Stimulated activated CD8-positive, alpha-beta memory T cell treated with anti-CD3 and anti-CD28 coated beads, Interleukin-15, amount 100 ng/mL, for 24 hours (primary cell): Measurements from ENCODE around the gene IFT88.

Source experiments
- DNase-seq: peaks from one replicate; pipeline ENCODE4 v3.0.0-alpha.2; 2020; ENCODE audit warnings: low read depth

The IFT88 gene

DNA sequence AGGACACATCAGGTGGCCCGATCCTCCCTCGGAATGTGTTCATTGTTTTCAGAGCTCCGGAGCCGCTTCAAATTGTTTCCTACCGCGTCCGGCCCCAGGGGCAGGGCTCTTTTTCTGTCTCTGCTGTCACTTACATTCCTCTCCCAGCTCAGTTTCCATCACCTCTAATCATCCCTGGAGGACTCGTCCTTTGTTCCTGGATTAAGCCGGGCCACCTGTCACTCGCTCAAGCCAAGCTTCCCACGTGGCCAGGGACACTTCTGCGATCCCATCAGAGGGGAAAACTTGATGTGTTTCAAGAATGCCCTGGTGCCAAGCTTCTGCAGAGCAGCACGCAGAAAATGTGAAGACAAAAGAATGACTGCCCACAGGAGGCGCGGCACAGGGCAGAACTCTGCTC, 150.0 kb downstream of the IFT88 start:
- DNase-seq = no peak

DNA sequence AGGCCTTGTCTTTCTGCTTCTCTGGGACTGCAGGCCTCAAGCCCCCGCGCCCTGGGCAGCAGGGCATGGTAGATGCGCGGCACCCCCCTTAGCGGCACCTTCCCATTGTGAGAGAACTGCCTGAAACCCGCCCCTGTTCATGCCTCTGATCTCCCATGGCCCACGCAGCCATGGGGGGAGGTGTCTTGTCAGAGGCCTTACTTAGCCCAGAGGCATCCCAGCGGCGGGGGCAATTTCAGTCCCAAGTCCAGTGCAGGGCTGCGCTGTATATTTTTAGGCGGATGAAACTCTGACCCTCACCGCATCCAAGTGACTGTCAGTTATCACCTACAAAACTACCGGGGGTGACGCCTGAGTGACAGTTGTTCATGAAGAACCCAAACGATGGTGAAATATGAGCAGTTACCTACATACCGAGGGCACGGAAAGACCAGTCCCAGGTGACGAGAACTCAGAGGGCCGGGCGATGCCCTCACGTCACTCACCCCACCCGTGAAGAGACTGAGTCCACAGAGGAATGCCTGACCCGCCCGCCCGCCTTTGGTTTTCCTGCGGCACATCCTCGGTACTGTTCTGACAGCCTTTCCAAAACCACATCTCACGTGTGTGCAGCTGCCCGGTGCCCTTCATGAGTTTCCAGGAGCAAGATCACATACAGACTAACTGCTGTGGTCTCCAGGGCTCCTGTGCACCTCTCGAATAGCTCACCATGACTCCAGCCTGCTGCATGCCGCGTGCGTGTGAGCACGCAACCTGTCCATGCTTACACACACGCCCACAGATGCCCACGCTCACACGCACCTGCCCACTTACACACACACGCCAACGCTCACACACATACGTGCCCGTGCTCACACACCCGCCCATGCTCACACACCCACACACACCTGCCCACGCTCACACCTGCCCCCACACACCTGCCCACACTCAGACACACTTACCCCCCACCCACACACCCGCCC, 150.9 kb downstream of the IFT88 start:
- DNase-seq = no peak

DNA sequence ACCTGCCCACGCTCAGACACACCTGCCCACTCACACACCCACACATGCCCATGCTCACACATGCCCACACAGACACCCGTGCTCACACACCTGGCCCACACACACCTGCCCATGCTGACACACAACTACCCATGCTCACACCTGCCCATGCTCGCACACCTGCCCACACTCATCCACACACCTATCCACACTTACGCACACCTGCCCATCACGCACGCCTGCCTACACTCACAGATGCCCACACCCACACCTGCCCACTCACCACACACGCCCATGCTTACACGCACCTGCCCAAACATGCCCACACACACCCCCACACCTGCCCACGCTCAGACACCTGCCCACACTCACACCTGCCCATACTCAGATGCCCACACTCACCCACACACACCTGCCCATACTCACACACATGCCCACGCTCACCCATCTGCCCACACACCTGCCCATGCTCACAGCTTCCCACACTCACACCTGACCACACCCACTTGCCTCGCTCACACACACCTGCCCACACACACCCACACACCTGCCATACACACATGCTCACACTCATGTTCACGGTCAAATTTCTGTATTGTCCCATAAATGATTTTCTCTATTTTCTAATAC, 152.1 kb downstream of the IFT88 start:
- no peak for DNase-seq

DNA sequence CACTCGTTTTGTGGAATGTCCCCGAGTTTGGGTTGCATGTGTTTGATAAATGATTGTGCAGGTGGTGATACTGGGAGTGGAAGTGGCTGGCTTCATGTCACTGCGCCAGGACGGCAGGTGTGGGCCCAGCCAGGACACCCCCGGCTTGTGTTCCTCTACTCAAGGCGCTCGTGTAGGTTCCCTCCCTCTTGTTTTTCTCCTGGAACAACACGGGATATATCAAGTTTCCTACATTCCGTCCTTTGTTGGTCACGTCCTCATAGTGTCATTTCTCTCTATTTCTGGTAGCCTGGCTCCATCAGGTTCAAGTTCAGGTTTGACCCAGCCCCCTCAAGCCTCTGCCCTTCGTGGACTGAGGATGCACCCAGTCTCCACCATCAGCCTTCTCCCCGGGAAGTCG, 152.8 kb downstream of the IFT88 start:
- no peak for DNase-seq

DNA sequence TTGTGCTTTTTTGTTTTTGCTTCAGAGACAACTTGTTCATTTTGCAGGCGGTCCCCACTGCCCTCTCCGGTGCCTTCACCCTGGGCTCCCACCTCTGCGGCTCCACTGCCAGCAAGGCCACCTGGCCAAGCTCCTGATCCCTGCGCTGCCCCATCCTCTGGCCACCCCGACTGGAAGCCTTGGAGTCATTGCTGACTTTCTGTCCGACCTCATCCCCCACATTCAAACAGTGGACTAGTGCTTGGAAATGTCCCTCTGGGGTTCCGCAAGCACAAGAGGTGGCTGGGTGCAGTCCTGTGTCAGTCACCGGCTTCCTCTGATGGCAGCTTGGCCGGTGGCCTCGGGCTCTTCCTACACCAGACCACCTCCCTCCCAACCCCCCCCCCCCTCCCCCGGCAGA, 153.5 kb downstream of the IFT88 start:
- DNase-seq = no peak

DNA sequence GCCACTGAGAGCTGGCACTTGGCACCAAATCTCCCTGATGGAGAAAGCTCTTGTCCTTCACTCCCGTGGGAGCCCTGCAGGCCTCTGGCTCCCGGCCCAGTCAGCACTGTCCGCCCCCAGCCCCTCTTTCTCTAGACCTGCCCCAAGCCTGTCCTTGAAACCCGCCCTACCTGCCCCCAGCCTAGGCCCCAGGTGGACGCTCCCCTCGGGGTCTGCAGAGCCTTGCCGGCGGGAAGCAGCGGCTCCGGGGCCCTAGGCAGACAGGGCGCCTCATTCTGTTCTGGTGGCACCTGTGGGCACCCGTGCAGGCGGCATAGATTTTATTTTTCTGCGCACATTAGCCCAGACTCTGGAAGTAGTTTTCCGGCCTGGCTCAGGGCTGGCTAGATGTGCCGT, 154.1 kb downstream of the IFT88 start:
- DNase-seq = no peak

DNA sequence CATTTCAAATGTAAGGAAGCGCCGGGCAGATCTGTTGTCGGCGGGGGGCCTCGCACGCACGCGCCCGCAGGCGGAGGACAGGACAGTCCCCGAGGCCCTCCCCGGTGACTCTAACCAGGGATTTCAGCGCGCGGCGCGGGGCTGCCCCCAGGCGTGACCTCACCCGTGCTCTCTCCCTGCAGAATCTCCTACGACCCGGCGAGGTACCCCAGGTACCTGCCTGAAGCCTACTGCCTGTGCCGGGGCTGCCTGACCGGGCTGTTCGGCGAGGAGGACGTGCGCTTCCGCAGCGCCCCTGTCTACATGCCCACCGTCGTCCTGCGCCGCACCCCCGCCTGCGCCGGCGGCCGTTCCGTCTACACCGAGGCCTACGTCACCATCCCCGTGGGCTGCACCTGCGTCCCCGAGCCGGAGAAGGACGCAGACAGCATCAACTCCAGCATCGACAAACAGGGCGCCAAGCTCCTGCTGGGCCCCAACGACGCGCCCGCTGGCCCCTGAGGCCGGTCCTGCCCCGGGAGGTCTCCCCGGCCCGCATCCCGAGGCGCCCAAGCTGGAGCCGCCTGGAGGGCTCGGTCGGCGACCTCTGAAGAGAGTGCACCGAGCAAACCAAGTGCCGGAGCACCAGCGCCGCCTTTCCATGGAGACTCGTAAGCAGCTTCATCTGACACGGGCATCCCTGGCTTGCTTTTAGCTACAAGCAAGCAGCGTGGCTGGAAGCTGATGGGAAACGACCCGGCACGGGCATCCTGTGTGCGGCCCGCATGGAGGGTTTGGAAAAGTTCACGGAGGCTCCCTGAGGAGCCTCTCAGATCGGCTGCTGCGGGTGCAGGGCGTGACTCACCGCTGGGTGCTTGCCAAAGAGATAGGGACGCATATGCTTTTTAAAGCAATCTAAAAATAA, 154.7 kb downstream of the IFT88 start:
- DNase-seq = no peak

DNA sequence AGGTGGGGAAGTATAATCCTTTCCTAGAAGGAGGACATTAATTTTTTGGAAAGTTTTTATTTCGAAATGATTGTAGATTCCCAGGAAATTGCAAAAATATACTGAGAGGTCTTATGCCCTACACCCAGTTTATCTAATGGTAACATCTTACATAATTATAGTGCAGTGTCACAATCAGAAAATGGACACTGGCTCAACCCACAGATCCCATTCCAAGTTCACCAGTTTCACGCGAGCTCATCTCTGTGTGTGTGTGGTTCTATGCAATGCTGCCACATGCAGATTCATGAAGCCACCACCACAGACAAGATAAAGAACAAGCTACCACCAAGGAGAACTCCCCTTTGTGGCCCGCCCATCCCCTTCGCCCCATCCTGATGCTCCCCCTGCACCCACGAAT, 160.9 kb downstream of the IFT88 start:
- DNase-seq = no peak

DNA sequence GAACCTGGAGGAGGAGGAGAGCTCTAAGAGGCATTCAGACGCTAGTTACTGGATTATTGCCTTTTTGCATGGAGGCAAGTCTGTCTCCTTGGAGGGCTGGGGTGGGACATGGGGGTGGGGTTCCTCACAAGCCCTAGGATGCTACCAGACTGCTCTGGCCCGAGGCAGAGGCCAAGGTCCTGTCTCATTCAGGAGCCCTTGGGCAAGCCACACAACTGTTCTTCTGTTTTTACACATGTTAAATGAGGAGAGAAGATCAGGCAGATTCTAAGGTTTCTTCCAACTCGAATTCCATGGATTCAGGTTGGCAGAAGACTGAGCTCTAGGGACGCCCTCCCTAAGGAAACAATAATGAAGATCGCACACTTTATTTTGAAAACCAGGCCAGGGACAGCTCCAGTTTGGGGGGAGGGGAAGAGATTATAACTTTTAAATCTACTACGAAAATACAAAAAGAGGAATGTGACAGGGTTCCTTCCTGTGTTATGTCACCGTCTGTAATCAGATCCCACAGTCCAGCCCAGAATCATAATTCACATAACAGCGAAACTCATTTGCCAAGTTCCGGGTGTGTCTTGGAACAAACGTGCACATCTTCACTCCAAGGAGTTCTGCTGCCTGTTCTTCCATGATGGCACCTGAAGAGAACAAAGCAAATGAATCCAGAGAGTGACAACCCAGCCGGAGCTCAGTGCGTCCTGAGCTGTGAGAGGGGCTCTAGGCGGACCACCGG, 161.8 kb downstream of the IFT88 start:
- no peak for DNase-seq

DNA sequence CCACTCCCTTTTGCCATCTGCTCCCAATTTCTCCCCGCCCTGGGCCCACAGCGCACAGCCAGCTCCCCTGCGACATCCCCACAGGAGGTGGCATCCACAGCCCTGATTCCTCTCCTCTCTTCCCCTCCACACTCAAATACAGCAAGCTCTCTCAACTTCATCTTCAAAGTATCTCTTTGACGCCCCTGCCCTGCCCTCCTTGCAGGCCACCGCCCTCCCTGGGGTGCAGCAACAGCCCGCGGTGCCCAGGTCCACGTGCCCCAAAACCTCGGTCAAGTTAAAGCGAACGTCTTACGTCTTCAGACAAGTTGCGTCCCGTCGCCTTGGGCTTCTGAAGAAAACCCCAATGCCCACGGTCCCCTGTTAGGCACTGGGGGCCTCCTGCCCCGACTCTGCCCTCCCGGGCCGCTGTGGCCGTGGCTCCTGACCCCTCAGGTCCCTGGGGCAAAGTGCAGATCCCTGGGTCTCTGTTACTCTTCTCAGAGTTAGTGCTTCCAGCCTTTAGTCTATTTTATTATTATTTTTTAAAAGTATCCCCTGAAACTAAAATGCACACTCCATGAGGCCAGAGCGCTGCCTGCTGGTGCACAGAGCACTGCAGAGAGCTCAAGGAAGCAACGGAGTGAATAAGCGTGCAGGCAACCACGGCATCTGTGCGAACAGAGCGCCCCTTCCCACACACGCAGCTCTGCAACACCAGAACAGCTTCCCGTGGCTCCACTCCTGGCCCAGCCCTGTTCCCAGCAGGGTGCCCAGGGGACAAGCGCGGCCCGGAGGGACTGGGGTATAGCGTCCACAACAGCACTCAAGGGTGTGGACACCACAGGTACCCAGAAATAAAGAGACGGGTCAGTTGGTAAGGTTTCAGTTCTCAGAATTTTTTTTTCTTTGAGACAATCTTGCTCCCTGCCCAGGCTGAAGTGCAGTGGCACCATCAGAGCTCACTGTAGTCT, 163.0 kb downstream of the IFT88 start:
- DNase-seq = no peak

DNA sequence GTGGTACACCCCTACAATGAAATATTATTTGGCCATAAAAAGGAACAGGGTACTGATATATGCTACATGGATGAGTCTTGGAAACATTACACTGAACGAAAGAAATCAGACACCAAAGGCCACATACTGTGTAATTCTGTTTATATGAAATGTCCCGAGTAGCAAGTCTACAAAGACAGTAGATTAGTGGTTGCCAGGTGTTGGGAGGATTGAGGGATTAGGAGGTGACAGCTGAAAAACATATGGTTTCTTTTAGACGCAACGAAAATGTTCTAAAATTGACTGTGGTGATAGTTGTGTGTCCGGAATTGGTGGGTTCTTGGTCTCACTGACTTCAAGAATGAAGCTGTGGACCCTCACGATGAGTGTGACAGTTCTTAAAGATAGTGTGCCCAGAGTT, 171.7 kb downstream of the IFT88 start:
- no peak for DNase-seq

DNA sequence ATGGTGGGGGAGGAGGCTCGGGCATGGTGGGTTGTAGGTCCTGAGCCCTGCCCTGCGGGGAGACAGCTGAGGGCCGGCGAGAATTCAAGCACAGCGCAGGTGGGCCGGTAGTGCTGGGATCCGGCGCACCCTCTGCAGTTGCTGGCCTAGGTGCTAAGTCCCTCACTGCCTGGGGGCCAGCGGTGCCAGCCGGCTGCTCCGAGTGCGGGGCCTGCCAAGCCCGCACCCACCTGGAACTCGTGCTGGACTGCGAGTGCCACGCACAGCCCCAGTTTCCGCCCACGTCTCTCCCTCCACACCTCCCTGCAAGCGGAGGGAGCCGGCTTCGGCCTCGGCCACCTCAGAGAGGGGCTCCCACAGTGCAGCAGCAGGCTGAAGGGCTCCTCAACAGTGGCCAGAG, 173.1 kb downstream of the IFT88 start:
- DNase-seq = no peak
